SK-N-SH (cell line): ENCODE measurements around the gene KMT5B. TPM values are rescaled to one million over a fixed set of nuclear protein-coding genes. Genes with fewer than 3 reads are reported as not detected.

Experiments
- CTCF ChIA-PET: fragments of 300-600, 350-600 bp; formaldehyde crosslinking; extraction: SDS; loops from one replicate; lab custom pipeline; 2021; lab: Yijun Ruan, JAX
- POLR2A ChIA-PET: fragments of 350-600 bp; sonication (Branson Sonifier 250); formaldehyde crosslinking; extraction: SDS; loops from one replicate; lab custom pipeline; 2020; ENCODE audit warnings: antibody characterized with exemption, inconsistent platforms; lab: Yijun Ruan, JAX
- DNase-seq: peaks from one replicate; pipeline ENCODE4 v3.0.0; 2012
- H2AFZ ChIP-seq: fragments of 200-600 bp; sonication (generic); 2 replicates; pipeline ENCODE4 v1.8.1; 2016; ENCODE audit warnings: antibody characterized with exemption, mild to moderate bottlenecking, low read depth
- H3F3A ChIP-seq: fragments of 200-600 bp; sonication (generic); replicated peaks from 2 replicates; pipeline ENCODE3; 2016; ENCODE audit warnings: antibody characterized with exemption, mild to moderate bottlenecking; ENCODE audit not compliant: insufficient read depth
- H3K27ac ChIP-seq, 2 experiments: fragments of 200-500 bp in 1 of 2; fragments of 200-600 bp in 1 of 2; sonication (Bioruptor generic) in 1 of 2; sonication (generic), shearing (Covaris generic) in 1 of 2; 2 replicates each; pipeline versions ENCODE4 v1.5.1 to v1.6.1; 2014 to 2016; ENCODE audit warnings: low read depth in 2 of 2, inconsistent platforms in 1 of 2, low read length in 1 of 2, mild to moderate bottlenecking in 1 of 2, mixed read lengths in 1 of 2
- H3K27me3 ChIP-seq: fragments of 200-600 bp; sonication (generic), shearing (Covaris generic); 2 replicates; pipeline ENCODE4 v1.6.1; 2016; ENCODE audit warnings: mixed run types; ENCODE audit not compliant: insufficient read depth
- H3K36me3 ChIP-seq, 2 experiments: fragments of 200-500 bp in 1 of 2; fragments of 200-600 bp in 1 of 2; sonication (Bioruptor generic) in 1 of 2; sonication (generic) in 1 of 2; replicated peaks in 1 of 2; 2 replicates each; pipeline versions ENCODE3 to v1.5.1; 2014 to 2016; ENCODE audit warnings: low read length in 1 of 2, mild to moderate bottlenecking in 1 of 2; ENCODE audit not compliant: insufficient read depth in 2 of 2, control insufficient read depth in 1 of 2
- H3K4me1 ChIP-seq, 2 experiments: fragments of 200-500 bp in 1 of 2; fragments of 200-600 bp in 1 of 2; sonication (Bioruptor generic) in 1 of 2; sonication (generic), shearing (Covaris generic) in 1 of 2; 2 replicates each; pipeline versions ENCODE4 v1.5.1 to v1.6.1; 2014 to 2016; ENCODE audit warnings: low read depth in 1 of 2, low read length in 1 of 2, mixed run types in 1 of 2; ENCODE audit not compliant: insufficient read depth in 2 of 2, control insufficient read depth in 1 of 2
- H3K4me2 ChIP-seq: fragments of 200-600 bp; sonication (generic), shearing (Covaris generic); 2 replicates; pipeline ENCODE4 v1.6.1; 2017; ENCODE audit warnings: mixed run types
- H3K4me3 ChIP-seq, 2 experiments: fragments of 200-500 bp in 1 of 2; fragments of 200-600 bp in 1 of 2; sonication (Bioruptor generic) in 1 of 2; sonication (generic), shearing (Covaris generic) in 1 of 2; 2 replicates each; pipeline versions ENCODE4 v1.5.1 to v1.8.1; 2014 to 2016; ENCODE audit warnings: low read depth in 2 of 2, inconsistent platforms in 1 of 2, low read length in 1 of 2, mild to moderate bottlenecking in 1 of 2, mixed read lengths in 1 of 2, moderate library complexity in 1 of 2
- H3K79me2 ChIP-seq: fragments of 200-600 bp; sonication (generic); 2 replicates; pipeline ENCODE4 v1.8.1; 2017; ENCODE audit warnings: mild to moderate bottlenecking; ENCODE audit not compliant: insufficient read depth
- H3K9ac ChIP-seq: fragments of 200-600 bp; sonication (generic); 2 replicates; pipeline ENCODE4 v1.6.1; 2017; ENCODE audit warnings: mixed run types
- H3K9me2 ChIP-seq: fragments of 200-600 bp; sonication (generic); 2 replicates; pipeline ENCODE4 v1.6.1; 2017; ENCODE audit warnings: mixed run types
- H3K9me3 ChIP-seq: fragments of 200-600 bp; sonication (generic); 2 replicates; pipeline ENCODE4 v1.6.1; 2017; ENCODE audit warnings: mixed run types, mild to moderate bottlenecking, moderate library complexity
- H4K20me1 ChIP-seq: fragments of 200-600 bp; sonication (generic); 2 replicates; pipeline ENCODE4 v1.6.1; 2017; ENCODE audit warnings: mild to moderate bottlenecking, mixed run types; ENCODE audit not compliant: insufficient read depth
- CHD2 ChIP-seq: fragments of 150-350 bp; IDR thresholded peaks from 2 replicates; pipeline ENCODE4 v1.6.1; 2018; ENCODE audit warnings: low read length; ENCODE audit not compliant: partially characterized antibody
- ELF1 ChIP-seq: IDR thresholded peaks from 2 replicates; pipeline ENCODE4 v1.4.0; 2012
- EP300 ChIP-seq, 2 experiments: IDR thresholded peaks; 2 replicates each; pipeline versions ENCODE4 v1.4.0 to v1.6.1; 2012; ENCODE audit warnings: borderline replicate concordance in 1 of 2, low read depth in 1 of 2, low read length in 1 of 2
- FOXM1 ChIP-seq: IDR thresholded peaks from 2 replicates; pipeline ENCODE4 v1.4.0; 2012; ENCODE audit warnings: low read depth, mild to moderate bottlenecking
- GATA2 ChIP-seq: sonication (generic); formaldehyde crosslinking; IDR thresholded peaks from 2 replicates; pipeline ENCODE4 v1.5.0; 2020; ENCODE audit warnings: mild to moderate bottlenecking, missing genetic modification reagents
- MEF2A ChIP-seq: IDR thresholded peaks from 2 replicates; pipeline ENCODE4 v1.4.0; 2012; ENCODE audit warnings: low read depth, borderline replicate concordance
- NFIC ChIP-seq: IDR thresholded peaks from 2 replicates; pipeline ENCODE4 v1.4.0; 2012; ENCODE audit warnings: borderline replicate concordance
- NRF1 ChIP-seq: IDR thresholded peaks from 2 replicates; pipeline ENCODE4 v1.6.1; 2012; ENCODE audit warnings: low read depth, mild to moderate bottlenecking, low read length
- POLR2AphosphoS5 ChIP-seq: IDR thresholded peaks from 2 replicates; pipeline ENCODE4 v1.6.1; 2012; ENCODE audit warnings: low read depth, low read length
- RAD21 ChIP-seq: IDR thresholded peaks from 2 replicates; pipeline ENCODE4 v1.6.1; 2012; ENCODE audit warnings: mild to moderate bottlenecking, low read length
- RCOR1 ChIP-seq: fragments of 150-350 bp; IDR thresholded peaks from 2 replicates; pipeline ENCODE4 v1.6.1; 2017; ENCODE audit warnings: antibody characterized with exemption, low read length
- RXRA ChIP-seq: IDR thresholded peaks from 2 replicates; pipeline ENCODE4 v1.4.0; 2012; ENCODE audit warnings: low read depth, mild to moderate bottlenecking, borderline replicate concordance
- SMC3 ChIP-seq: IDR thresholded peaks from 2 replicates; pipeline ENCODE4 v1.6.1; 2012; ENCODE audit warnings: low read depth, low read length, improper control_type of control experiment
- TAF1 ChIP-seq: IDR thresholded peaks from 2 replicates; pipeline ENCODE4 v1.6.1; 2012; ENCODE audit warnings: low read depth, mild to moderate bottlenecking, low read length, moderate library complexity, borderline replicate concordance
- TCF12 ChIP-seq: IDR thresholded peaks from 2 replicates; pipeline ENCODE4 v1.4.0; 2012
- WGBS: methylation state at CpG from one replicate; pipeline ENCODE4 v1.1.6; 2017; ENCODE audit warnings: low lambda C conversion rate; 5-methylcytosine and 5-hydroxymethylcytosine counted together
- polyA plus RNA-seq, 3 experiments: library from polyadenylated mRNA; depleted of rRNA; stranded (reverse); fragments of >200 nt; gene quantifications; 2 replicates each; pipeline ENCODE4 v1.2.3, GENCODE V29; 2012
- TF ChIP-seq, protein P1 (sequence below): IDR thresholded peaks from 2 replicates; pipeline ENCODE4 v1.4.0; 2012; ENCODE audit warnings: low read depth, borderline replicate concordance
- TF ChIP-seq, protein P2 (sequence below): IDR thresholded peaks from 2 replicates; pipeline ENCODE4 v1.6.1; 2012; ENCODE audit warnings: mild to moderate bottlenecking, low read depth, low read length, moderate library complexity
- TF ChIP-seq, protein P3 (sequence below): IDR thresholded peaks from 2 replicates; pipeline ENCODE4 v1.4.0; 2012; ENCODE audit warnings: low read depth

Gene KMT5B
- polyA plus RNA-seq, 1 of the 3 experiments (the other 2 are of a cell fraction), result 10.4 TPM

DNA sequence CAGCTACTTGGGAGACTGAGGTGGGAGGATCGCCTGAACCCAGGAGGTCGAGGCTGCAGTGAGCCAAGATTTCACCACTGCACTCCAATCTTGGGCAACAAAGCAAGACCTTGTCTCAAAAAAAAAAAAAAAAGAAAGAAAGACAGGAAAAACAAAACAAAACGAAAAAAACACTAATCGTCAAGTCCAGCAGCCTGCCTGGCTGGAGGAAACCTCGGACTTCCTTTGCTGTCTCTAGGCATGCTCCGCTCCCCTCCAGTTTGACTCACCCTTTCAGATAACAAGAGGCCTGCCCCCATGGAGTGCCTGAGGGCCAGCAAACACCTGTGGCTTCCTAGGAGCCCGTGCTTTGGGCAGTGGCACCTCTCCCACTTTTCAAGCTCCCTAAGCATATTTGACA is 63.1 kb downstream of the KMT5B start:
- ChIA-PET POLR2A (no interaction called here), CTCF (no interaction called here)
- 81% methylated on average over 7 of the region's 7 CpGs for WGBS
- Histone ChIP-seq H3K36me3 (peaks cover 0 to 3% of the 10 kb centered on the region in 2 experiments), H3K79me2 (no peaks in the 10 kb centered on the region), H2AFZ (no peak overlapping the region), H3K4me3 (no peak overlapping the region), H3K9ac (no peak overlapping the region), H3K27me3 (no peaks in the 10 kb centered on the region), H4K20me1 (no peaks in the 10 kb centered on the region), H3K4me2 (no peak overlapping the region), H3K27ac (no peak overlapping the region), H3K9me2 (no peaks in the 10 kb centered on the region), H3K9me3 (no peaks in the 10 kb centered on the region), H3F3A (no peaks in the 10 kb centered on the region), H3K4me1 (peaks cover 0 to 20% of the 10 kb centered on the region in 2 experiments; a peak in 1 of 4 replicates)
- TF ChIP-seq NFIC, result no peak
- DNase-seq, result no peak

DNA sequence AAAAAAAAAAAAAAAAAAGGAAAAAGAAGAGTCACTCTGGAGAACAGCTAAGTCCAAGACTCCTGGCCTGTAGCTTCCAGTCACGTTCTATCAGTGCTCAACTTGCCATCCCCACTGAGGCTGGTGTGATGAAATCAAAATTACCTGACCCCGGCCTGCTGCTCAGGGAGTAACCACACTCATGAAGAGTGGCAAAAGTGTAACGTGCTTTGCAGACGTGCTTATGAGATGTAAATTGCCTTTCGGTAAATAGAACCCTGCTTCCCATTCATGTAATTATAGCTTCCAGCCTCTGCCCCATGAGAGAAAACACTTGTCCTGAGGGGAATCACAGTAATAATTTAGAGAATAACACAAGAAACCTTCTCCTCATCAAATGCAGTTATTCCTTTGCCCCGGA is 63.7 kb downstream of the KMT5B start:
- CTCF ChIA-PET, result no interaction called here
- no peak overlapping the region for H3K4me2 ChIP-seq
- POLR2A ChIA-PET, result no interaction called here
- H4K20me1 ChIP-seq, result no peaks in the 10 kb centered on the region
- WGBS, result 94% methylated on average over 6 of the region's 6 CpGs
- no peak overlapping the region for H2AFZ ChIP-seq
- H3K27ac ChIP-seq, result no peak overlapping the region
- no peak overlapping the region for H3K4me3 ChIP-seq
- H3K4me1 ChIP-seq, result peaks cover 0 to 20% of the 10 kb centered on the region in 2 experiments; a peak in 1 of 4 replicates
- no peaks in the 10 kb centered on the region for H3F3A ChIP-seq
- H3K36me3 ChIP-seq, result peaks cover 0 to 3% of the 10 kb centered on the region in 2 experiments
- no peaks in the 10 kb centered on the region for H3K27me3 ChIP-seq
- DNase-seq, result no peak
- H3K9me2 ChIP-seq, result no peaks in the 10 kb centered on the region
- H3K9ac ChIP-seq, result no peak overlapping the region
- TF ChIP-seq CHD2, result no peak
- no peak for TF ChIP-seq SMC3
- TF ChIP-seq POLR2AphosphoS5, result no peak
- TF ChIP-seq, protein P1, sequence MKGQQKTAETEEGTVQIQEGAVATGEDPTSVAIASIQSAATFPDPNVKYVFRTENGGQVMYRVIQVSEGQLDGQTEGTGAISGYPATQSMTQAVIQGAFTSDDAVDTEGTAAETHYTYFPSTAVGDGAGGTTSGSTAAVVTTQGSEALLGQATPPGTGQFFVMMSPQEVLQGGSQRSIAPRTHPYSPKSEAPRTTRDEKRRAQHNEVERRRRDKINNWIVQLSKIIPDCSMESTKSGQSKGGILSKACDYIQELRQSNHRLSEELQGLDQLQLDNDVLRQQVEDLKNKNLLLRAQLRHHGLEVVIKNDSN, result no peak
- no peak for TF ChIP-seq FOXM1
- no peak for TF ChIP-seq TAF1
- no peak for TF ChIP-seq RXRA
- no peaks in the 10 kb centered on the region for H3K9me3 ChIP-seq
- H3K79me2 ChIP-seq, result no peaks in the 10 kb centered on the region

DNA sequence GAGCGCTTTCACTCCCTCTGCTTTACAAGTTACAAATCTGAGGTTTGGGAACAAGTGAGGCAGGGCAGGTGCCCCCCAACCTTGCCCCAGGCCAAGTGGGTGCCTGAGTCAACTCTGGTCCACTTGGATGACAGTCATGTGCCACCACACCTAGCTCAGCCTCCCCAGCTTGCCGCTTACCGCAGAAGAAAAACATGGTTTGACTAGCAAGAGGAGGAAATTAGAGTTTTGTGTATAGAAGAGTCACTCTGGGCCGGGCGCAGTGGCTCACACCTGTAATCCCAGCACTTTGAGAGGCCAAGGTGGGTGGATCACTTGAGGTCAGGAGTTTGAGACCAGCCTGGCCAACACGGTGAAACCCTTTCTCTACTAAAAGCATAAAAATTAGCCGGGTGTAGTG is 64.2 kb downstream of the KMT5B start:
- Histone ChIP-seq H2AFZ (no peak overlapping the region), H3K9ac (no peak overlapping the region), H3K9me2 (no peaks in the 10 kb centered on the region), H4K20me1 (no peaks in the 10 kb centered on the region), H3K36me3 (no peaks in the 10 kb centered on the region), H3K27ac (no peak overlapping the region), H3K4me1 (peaks cover 0 to 20% of the 10 kb centered on the region in 2 experiments; a peak in 1 of 4 replicates), H3K9me3 (no peaks in the 10 kb centered on the region), H3K27me3 (no peaks in the 10 kb centered on the region), H3K4me3 (no peak overlapping the region), H3F3A (no peaks in the 10 kb centered on the region), H3K79me2 (no peaks in the 10 kb centered on the region), H3K4me2 (no peak overlapping the region)
- no peak for DNase-seq
- no peak for TF ChIP-seq GATA2 (CRISPR knock-in tag)
- TF ChIP-seq SMC3, result no peak
- TF ChIP-seq POLR2AphosphoS5, result no peak
- TF ChIP-seq NRF1, result no peak
- TF ChIP-seq RAD21, result no peak
- TF ChIP-seq, protein P2, sequence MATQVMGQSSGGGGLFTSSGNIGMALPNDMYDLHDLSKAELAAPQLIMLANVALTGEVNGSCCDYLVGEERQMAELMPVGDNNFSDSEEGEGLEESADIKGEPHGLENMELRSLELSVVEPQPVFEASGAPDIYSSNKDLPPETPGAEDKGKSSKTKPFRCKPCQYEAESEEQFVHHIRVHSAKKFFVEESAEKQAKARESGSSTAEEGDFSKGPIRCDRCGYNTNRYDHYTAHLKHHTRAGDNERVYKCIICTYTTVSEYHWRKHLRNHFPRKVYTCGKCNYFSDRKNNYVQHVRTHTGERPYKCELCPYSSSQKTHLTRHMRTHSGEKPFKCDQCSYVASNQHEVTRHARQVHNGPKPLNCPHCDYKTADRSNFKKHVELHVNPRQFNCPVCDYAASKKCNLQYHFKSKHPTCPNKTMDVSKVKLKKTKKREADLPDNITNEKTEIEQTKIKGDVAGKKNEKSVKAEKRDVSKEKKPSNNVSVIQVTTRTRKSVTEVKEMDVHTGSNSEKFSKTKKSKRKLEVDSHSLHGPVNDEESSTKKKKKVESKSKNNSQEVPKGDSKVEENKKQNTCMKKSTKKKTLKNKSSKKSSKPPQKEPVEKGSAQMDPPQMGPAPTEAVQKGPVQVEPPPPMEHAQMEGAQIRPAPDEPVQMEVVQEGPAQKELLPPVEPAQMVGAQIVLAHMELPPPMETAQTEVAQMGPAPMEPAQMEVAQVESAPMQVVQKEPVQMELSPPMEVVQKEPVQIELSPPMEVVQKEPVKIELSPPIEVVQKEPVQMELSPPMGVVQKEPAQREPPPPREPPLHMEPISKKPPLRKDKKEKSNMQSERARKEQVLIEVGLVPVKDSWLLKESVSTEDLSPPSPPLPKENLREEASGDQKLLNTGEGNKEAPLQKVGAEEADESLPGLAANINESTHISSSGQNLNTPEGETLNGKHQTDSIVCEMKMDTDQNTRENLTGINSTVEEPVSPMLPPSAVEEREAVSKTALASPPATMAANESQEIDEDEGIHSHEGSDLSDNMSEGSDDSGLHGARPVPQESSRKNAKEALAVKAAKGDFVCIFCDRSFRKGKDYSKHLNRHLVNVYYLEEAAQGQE, result no peak
- TF ChIP-seq, protein P3, sequence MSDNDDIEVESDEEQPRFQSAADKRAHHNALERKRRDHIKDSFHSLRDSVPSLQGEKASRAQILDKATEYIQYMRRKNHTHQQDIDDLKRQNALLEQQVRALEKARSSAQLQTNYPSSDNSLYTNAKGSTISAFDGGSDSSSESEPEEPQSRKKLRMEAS, result no peak
- TF ChIP-seq EP300 (IDR thresholded peaks at IDR 0.05; ENCODE audit: borderline replicate concordance in 1 of 2, low read depth in 1 of 2, low read length in 1 of 2), result no peak
- TF ChIP-seq CHD2, result no peak
- no peak for TF ChIP-seq TCF12
- TF ChIP-seq, protein P1, result no peak
- TF ChIP-seq RCOR1, result no peak
- no peak for TF ChIP-seq MEF2A
- no peak for TF ChIP-seq ELF1
- ChIA-PET POLR2A (no interaction called here), CTCF (no interaction called here)
- 91% methylated on average over 6 of the region's 7 CpGs for WGBS
